ENCODE results near the gene MAPKAPK2. TPM values are rescaled to one million over a fixed set of nuclear protein-coding genes. Genes with fewer than 3 reads are reported as not detected.

The MAPKAPK2 gene
- total RNA-seq, 1 donor from 2014 or later: 51.1 TPM

DNA sequence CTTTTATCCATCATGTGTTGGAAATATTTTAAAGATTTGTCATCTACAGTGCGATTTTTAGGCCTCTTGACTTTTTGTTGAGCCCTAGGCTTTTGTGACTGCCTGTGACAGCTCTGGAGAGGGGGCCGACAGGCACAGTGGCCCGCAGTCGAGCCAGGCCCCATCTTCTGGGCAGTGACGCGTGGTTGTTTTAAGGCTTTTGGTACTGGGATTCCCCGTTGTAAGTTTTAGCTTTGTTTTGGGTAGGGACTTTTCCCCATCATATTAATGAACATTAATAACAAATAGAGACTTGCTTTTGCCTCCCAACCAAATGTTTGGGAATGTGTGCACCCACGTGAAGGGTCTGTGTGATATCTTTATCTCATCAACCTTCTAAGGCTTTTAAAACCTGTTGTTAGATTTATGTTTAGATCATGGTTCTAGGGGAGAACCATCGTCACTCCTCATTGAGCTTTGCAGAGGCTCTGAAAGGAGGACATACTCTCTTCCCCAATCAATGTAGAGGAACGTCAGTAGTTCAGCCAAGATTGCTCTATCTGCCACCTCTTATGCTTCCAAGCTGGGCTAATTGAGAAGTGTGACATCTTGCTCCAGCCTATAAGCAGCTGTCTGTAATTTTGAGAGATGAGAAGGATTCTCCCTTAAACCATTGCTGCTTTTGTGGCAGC, 34.6 kb downstream of the MAPKAPK2 start:
- Histone ChIP-seq H3K4me1 (peaks cover 81% of the 10 kb centered on the region), H3K27me3 (no peaks in the 10 kb centered on the region), H3K4me3 (no peak overlapping the region), H3K27ac (no peak overlapping the region), H3K36me3 (no peaks in the 10 kb centered on the region), H3K9me3 (no peaks in the 10 kb centered on the region)
- TF ChIP-seq POLR2A (IDR thresholded peaks at IDR 0.05) (no peak), POLR2AphosphoS5 (IDR thresholded peaks at IDR 0.05; ENCODE audit: insufficient read depth in 1 of 2, low read depth in 1 of 2) (no peak)
- TF ChIP-seq, protein P1, sequence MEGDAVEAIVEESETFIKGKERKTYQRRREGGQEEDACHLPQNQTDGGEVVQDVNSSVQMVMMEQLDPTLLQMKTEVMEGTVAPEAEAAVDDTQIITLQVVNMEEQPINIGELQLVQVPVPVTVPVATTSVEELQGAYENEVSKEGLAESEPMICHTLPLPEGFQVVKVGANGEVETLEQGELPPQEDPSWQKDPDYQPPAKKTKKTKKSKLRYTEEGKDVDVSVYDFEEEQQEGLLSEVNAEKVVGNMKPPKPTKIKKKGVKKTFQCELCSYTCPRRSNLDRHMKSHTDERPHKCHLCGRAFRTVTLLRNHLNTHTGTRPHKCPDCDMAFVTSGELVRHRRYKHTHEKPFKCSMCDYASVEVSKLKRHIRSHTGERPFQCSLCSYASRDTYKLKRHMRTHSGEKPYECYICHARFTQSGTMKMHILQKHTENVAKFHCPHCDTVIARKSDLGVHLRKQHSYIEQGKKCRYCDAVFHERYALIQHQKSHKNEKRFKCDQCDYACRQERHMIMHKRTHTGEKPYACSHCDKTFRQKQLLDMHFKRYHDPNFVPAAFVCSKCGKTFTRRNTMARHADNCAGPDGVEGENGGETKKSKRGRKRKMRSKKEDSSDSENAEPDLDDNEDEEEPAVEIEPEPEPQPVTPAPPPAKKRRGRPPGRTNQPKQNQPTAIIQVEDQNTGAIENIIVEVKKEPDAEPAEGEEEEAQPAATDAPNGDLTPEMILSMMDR (IDR thresholded peaks at IDR 0.05): no peak
- DNase-seq (ENCODE audit: extremely low spot score in 2 of 2): no peak
- intact Hi-C loops (cut with DNase I): no loop called here

DNA sequence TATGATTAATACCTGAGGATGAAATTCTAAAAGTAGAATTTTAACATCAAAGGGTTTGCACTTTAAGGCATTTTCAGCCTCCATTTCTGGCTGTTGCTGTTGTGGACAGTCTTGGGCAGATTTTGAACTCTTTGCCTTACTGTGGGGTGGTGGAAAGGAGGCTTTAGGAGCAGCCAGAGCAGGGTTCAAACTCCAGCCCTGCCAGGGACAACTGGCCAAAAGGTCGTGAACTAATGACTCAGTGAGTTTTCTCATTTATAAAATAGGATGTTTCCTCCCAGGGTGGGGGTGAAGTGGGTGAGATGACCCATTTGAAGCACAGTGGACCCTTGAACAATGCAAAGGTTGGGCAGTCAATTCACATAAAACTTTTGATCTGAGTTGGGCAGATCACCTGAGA, 36.7 kb downstream of the MAPKAPK2 start:
- no peak for DNase-seq (ENCODE audit: extremely low spot score in 2 of 2)
- H3K4me1 ChIP-seq: peaks cover 81% of the 10 kb centered on the region
- intact Hi-C loops (cut with DNase I): loop anchor here (5.0 kb wide), 1 partner anchor 34 kb away; no protein-coding TSS in a partner anchor

DNA sequence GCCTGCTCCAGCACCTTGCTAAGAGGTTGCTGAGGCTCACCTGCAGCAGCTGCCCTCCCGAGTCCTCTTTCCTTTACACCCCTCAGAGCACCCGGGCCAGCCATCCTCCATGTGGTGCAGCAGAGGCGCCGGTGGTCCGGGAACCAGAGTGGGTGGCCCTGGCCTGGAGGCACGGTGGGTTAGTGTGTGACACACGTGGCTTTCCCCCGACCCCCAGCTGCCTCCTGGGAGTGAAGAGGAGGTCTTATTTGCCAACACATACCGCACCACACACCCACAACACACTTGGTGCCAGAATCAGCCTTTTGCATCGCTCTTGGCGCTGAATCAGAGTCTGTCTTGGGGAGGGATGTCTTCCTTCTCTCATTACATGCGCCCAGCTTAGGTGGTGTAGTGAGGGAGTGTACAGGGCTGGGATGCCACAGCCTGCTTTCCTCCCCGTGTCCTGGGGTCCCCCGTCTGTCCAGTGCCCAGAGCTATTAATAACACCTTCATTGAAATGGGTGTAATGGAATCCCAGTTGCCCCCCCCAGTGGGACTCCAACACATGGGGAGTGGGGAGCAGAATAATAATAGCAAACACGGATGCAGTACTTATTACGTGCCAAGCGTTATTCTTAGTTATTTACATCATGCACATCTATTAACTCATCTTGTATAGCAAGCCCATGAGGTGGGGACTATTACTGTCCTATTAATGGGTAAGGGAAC, 38.2 kb downstream of the MAPKAPK2 start:
- no peaks in the 10 kb centered on the region for H3K9me3 ChIP-seq
- H3K27ac ChIP-seq: peak overlapping the region; percentile 47
- no peaks in the 10 kb centered on the region for H3K36me3 ChIP-seq
- H3K4me1 ChIP-seq: peaks cover 81% of the 10 kb centered on the region
- no peak overlapping the region for H3K4me3 ChIP-seq
- no peak for DNase-seq (ENCODE audit: extremely low spot score in 2 of 2)
- H3K27me3 ChIP-seq: no peaks in the 10 kb centered on the region
- TF ChIP-seq POLR2A (IDR thresholded peaks at IDR 0.05) (no peak), POLR2AphosphoS5 (IDR thresholded peaks at IDR 0.05; ENCODE audit: insufficient read depth in 1 of 2, low read depth in 1 of 2) (no peak)
- TF ChIP-seq, protein P1 (IDR thresholded peaks at IDR 0.05): no peak
- intact Hi-C loops (cut with DNase I): loop anchor here (5.0 kb wide), 1 partner anchor 36 kb away; no protein-coding TSS in a partner anchor

More for the DNA sequence above, 36.7 kb downstream of the MAPKAPK2 start:
- no peak overlapping the region for H3K4me3 ChIP-seq
- H3K36me3 ChIP-seq: no peaks in the 10 kb centered on the region
- H3K27me3 ChIP-seq: no peaks in the 10 kb centered on the region
- no peaks in the 10 kb centered on the region for H3K9me3 ChIP-seq
- TF ChIP-seq POLR2A (IDR thresholded peaks at IDR 0.05) (no peak), POLR2AphosphoS5 (IDR thresholded peaks at IDR 0.05; ENCODE audit: insufficient read depth in 1 of 2, low read depth in 1 of 2) (no peak)
- TF ChIP-seq, protein P1 (IDR thresholded peaks at IDR 0.05): no peak
- no peak overlapping the region for H3K27ac ChIP-seq

DNA sequence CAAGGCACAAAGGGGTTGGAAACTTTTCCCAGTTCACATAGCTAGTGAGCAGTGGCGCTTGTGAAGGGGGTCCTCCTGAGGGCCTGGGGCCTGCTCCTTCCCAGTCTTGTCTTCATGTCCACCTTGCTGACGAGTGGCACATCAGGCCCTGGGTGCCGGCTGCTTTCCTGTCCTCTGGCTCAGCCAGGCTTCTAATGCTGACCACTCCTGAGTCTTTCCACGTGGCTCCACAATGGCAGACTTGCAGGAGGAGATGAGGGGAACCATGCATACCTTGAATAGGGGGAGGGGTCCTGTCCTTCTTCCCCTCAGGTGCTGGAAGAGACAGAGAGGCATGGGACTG, 38.7 kb downstream of the MAPKAPK2 start:
- Histone ChIP-seq H3K27me3 (no peaks in the 10 kb centered on the region), H3K9me3 (no peaks in the 10 kb centered on the region), H3K4me3 (no peak overlapping the region), H3K4me1 (peaks cover 84% of the 10 kb centered on the region), H3K27ac (peak overlapping the region; percentile 47), H3K36me3 (no peaks in the 10 kb centered on the region)
- DNase-seq (ENCODE audit: extremely low spot score in 2 of 2): no peak
- intact Hi-C loops (cut with DNase I): loop anchor here (5.0 kb wide), 1 partner anchor 36 kb away; no protein-coding TSS in a partner anchor
- TF ChIP-seq POLR2A (IDR thresholded peaks at IDR 0.05): no peak
- TF ChIP-seq, protein P1 (IDR thresholded peaks at IDR 0.05): no peak
- TF ChIP-seq POLR2AphosphoS5 (IDR thresholded peaks at IDR 0.05; ENCODE audit: insufficient read depth in 1 of 2, low read depth in 1 of 2): no peak
